Measurements from ENCODE around the gene ZBTB40.

DNA sequence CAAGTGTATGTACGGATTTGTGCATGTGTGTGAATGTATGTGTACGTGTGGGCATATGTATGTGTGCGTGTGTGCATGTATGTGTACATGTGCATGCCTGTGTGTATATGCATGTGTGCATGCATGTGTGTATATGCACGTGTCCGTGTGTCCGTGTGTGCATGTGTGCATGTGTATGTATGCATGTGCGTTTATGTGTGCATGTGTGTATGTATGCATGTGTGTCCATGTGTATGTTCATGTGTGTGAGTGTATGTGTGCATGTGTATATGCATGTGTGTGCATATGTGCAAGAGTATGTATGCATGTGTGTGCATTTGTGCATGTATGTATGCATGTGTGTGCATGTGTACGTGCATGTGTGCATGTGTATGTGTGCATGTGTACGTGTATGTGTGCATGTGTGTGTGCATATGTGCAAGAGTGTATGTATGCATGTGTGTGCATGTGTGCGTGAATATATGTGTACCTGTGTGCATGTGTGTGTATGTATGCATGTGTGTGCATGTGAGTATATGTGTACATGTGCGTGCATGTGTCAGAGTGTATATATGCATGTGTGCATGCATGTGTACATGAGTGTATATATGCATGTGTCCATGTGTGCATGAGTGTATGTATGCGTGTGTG is 127.2 kb downstream of the ZBTB40 start:
- TF ChIP-seq IRF2 (CRISPR knock-in tag; IDR thresholded peaks at IDR 0.05) (no peak), ARNT (IDR thresholded peaks at IDR 0.05) (no peak), POLR2A (IDR thresholded peaks at IDR 0.05; ENCODE audit: insufficient read depth in 1 of 2, low read depth in 2 of 2, low read length in 2 of 2) (no peak), JUNB (CRISPR knock-in tag; IDR thresholded peaks at IDR 0.05; ENCODE audit: borderline replicate concordance) (no peak), SP1 (IDR thresholded peaks at IDR 0.05) (no peak), SP1 (CRISPR knock-in tag; IDR thresholded peaks at IDR 0.05) (no peak), REST (IDR thresholded peaks at IDR 0.05; ENCODE audit: borderline replicate concordance in 1 of 2, low read depth in 1 of 2, low read length in 2 of 2) (no peak), RFX5 (IDR thresholded peaks at IDR 0.05; ENCODE audit: low read depth, low read length) (no peak), RFXAP (CRISPR knock-in tag; IDR thresholded peaks at IDR 0.05; ENCODE audit: borderline replicate concordance) (no peak), ZNF343 (CRISPR knock-in tag; IDR thresholded peaks at IDR 0.05) (no peak), POLR2AphosphoS5 (IDR thresholded peaks at IDR 0.05; ENCODE audit: low read depth, low read length) (no peak)
- TF ChIP-seq, protein P1, sequence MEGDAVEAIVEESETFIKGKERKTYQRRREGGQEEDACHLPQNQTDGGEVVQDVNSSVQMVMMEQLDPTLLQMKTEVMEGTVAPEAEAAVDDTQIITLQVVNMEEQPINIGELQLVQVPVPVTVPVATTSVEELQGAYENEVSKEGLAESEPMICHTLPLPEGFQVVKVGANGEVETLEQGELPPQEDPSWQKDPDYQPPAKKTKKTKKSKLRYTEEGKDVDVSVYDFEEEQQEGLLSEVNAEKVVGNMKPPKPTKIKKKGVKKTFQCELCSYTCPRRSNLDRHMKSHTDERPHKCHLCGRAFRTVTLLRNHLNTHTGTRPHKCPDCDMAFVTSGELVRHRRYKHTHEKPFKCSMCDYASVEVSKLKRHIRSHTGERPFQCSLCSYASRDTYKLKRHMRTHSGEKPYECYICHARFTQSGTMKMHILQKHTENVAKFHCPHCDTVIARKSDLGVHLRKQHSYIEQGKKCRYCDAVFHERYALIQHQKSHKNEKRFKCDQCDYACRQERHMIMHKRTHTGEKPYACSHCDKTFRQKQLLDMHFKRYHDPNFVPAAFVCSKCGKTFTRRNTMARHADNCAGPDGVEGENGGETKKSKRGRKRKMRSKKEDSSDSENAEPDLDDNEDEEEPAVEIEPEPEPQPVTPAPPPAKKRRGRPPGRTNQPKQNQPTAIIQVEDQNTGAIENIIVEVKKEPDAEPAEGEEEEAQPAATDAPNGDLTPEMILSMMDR (CRISPR knock-in tag; IDR thresholded peaks at IDR 0.05): no peak

Data from HepG2 (cell line).